H1 (cell line): ENCODE results near the gene ZFP64. TPM values are rescaled to one million over a fixed set of nuclear protein-coding genes. Genes with fewer than 3 reads are reported as not detected.

ENCODE experiments used
- CTCF ChIA-PET: fragments of 300-600 bp; sonication (Branson Sonifier 250); formaldehyde crosslinking; loops from one replicate; lab custom pipeline; 2021; ENCODE audit not compliant: partially characterized antibody; lab: Charles Lee
- POLR2A ChIA-PET: fragments of 300-600 bp; sonication (Branson Sonifier 250); formaldehyde crosslinking; loops from one replicate; lab custom pipeline; 2021; ENCODE audit warnings: inconsistent platforms; ENCODE audit not compliant: partially characterized antibody; lab: Charles Lee
- DNase-seq, 2 experiments: peaks; one replicate each; pipeline versions ENCODE4 v3.0.0 to v3.0.0-alpha.2; 2010 to 2022; ENCODE audit warnings: low spot score in 2 of 2, low read depth in 1 of 2, mixed read lengths in 1 of 2
- FAIRE-seq: peaks from 2 replicates; lab custom pipeline; 2011; peaks lifted over from hg19 to GRCh38; lab: Jason Lieb, UNC
- H2AFZ ChIP-seq: 2 replicates; pipeline ENCODE4 v1.8.1; 2012; ENCODE audit warnings: low read length, inconsistent platforms
- H2AK5ac ChIP-seq: 2 replicates; pipeline ENCODE4 v1.6.1; 2013; ENCODE audit warnings: low read depth, low read length
- H2BK120ac ChIP-seq: replicated peaks from 2 replicates; pipeline ENCODE3; 2013; ENCODE audit warnings: low read depth, low read length, inconsistent platforms
- H2BK12ac ChIP-seq: 2 replicates; pipeline ENCODE4 v1.6.1; 2013; ENCODE audit warnings: low read depth, low read length
- H2BK15ac ChIP-seq: 2 replicates; pipeline ENCODE4 v1.6.1; 2013; ENCODE audit warnings: low read length
- H2BK20ac ChIP-seq: 2 replicates; pipeline ENCODE4 v1.6.1; 2013; ENCODE audit warnings: low read length
- H2BK5ac ChIP-seq: 2 replicates; pipeline ENCODE4 v1.6.1; 2013; ENCODE audit warnings: low read depth, low read length
- H3K14ac ChIP-seq: 2 replicates; pipeline ENCODE4 v1.6.1; 2013; ENCODE audit warnings: inconsistent platforms; ENCODE audit not compliant: insufficient read length
- H3K18ac ChIP-seq: 2 replicates; pipeline ENCODE4 v1.6.1; 2013; ENCODE audit warnings: low read length; ENCODE audit errors: extremely low read depth
- H3K23ac ChIP-seq: 2 replicates; pipeline ENCODE4 v1.6.1; 2013; ENCODE audit warnings: inconsistent platforms; ENCODE audit not compliant: insufficient read length
- H3K23me2 ChIP-seq: 2 replicates; pipeline ENCODE4 v1.6.1; 2013; ENCODE audit warnings: low read depth, low read length
- H3K27ac ChIP-seq: 2 replicates; pipeline ENCODE4 v1.6.1; 2011; ENCODE audit warnings: low read depth, low read length, inconsistent platforms
- H3K27me3 ChIP-seq, 4 experiments: replicated peaks in 1 of 4; 1 replicate in 1 of 4; 2 replicates in 3 of 4; pipeline versions ENCODE4 v1.6.1 to v1.8.1; 2011 to 2013; ENCODE audit warnings: low read length in 3 of 4, mild to moderate bottlenecking in 3 of 4, inconsistent platforms in 2 of 4, mixed read lengths in 2 of 4, moderate library complexity in 1 of 4; ENCODE audit not compliant: control insufficient read depth in 3 of 4, insufficient read depth in 3 of 4; ENCODE audit errors: extremely low read depth in 1 of 4
- H3K36me3 ChIP-seq, 4 experiments: 2 replicates each; pipeline versions ENCODE4 v1.6.1 to v1.8.1; 2011 to 2013; ENCODE audit warnings: mild to moderate bottlenecking in 4 of 4, low read length in 3 of 4, moderate library complexity in 2 of 4, control low read depth in 1 of 4, inconsistent platforms in 1 of 4; ENCODE audit not compliant: insufficient read depth in 4 of 4, control insufficient read depth in 2 of 4
- H3K4ac ChIP-seq: replicated peaks from 2 replicates; pipeline ENCODE3; 2013; ENCODE audit warnings: low read length, low read depth, mixed read lengths, inconsistent platforms; ENCODE audit not compliant: insufficient read length
- H3K4me1 ChIP-seq, 4 experiments: replicated peaks in 1 of 4; 1 replicate in 1 of 4; 2 replicates in 3 of 4; pipeline versions ENCODE4 v1.6.1 to v1.8.1; 2011 to 2013; ENCODE audit warnings: low read length in 3 of 4, inconsistent platforms in 2 of 4, mixed read lengths in 1 of 4; ENCODE audit not compliant: insufficient read depth in 4 of 4, control insufficient read depth in 3 of 4
- H3K4me2 ChIP-seq, 2 experiments: 2 replicates each; pipeline versions ENCODE4 v1.6.1 to v1.8.1; 2011 to 2013; ENCODE audit warnings: low read depth in 2 of 2, low read length in 2 of 2, control low read depth in 1 of 2, inconsistent platforms in 1 of 2, mild to moderate bottlenecking in 1 of 2; ENCODE audit not compliant: insufficient read depth in 1 of 2
- H3K4me3 ChIP-seq, 4 experiments: fragments of 200-600, 300-600 bp in 1 of 4; sonication (generic), shearing (Covaris generic), sonication (Bioruptor Twin) in 1 of 4; 2 replicates each; pipeline versions ENCODE4 v1.5.1 to v1.8.1; 2011 to 2016; ENCODE audit warnings: low read length in 4 of 4, low read depth in 3 of 4, control low read depth in 2 of 4, inconsistent platforms in 2 of 4, mild to moderate bottlenecking in 2 of 4, mixed read lengths in 1 of 4, moderate library complexity in 1 of 4; ENCODE audit not compliant: insufficient read depth in 2 of 4; ENCODE audit errors: extremely low read depth in 1 of 4
- H3K56ac ChIP-seq: replicated peaks from 2 replicates; pipeline ENCODE3; 2013; ENCODE audit warnings: low read depth, mild to moderate bottlenecking, mixed read lengths, low read length, inconsistent platforms; ENCODE audit not compliant: insufficient read length
- H3K79me1 ChIP-seq: 2 replicates; pipeline ENCODE4 v1.6.1; 2013; ENCODE audit warnings: low read depth, low read length, control low read depth
- H3K79me2 ChIP-seq, 2 experiments: 2 replicates each; pipeline versions ENCODE4 v1.6.1 to v1.8.1; 2012 to 2013; ENCODE audit warnings: low read length in 2 of 2, mild to moderate bottlenecking in 2 of 2, inconsistent platforms in 1 of 2; ENCODE audit not compliant: insufficient read depth in 2 of 2, control insufficient read depth in 1 of 2
- H3K9ac ChIP-seq, 4 experiments: replicated peaks in 1 of 4; 1 replicate in 1 of 4; 2 replicates in 3 of 4; pipeline versions ENCODE4 v1.6.1 to v1.8.1; 2011 to 2013; ENCODE audit warnings: low read depth in 3 of 4, low read length in 3 of 4, control low read depth in 2 of 4, mild to moderate bottlenecking in 2 of 4, moderate library complexity in 2 of 4, inconsistent platforms in 1 of 4; ENCODE audit errors: extremely low read depth in 1 of 4
- H3K9me3 ChIP-seq, 2 experiments: 2 replicates each; pipeline versions ENCODE4 v1.6.1 to v1.8.1; 2012 to 2013; ENCODE audit warnings: mild to moderate bottlenecking in 2 of 2, moderate library complexity in 2 of 2, control low read depth in 1 of 2, inconsistent platforms in 1 of 2, low read depth in 1 of 2, low read length in 1 of 2, mixed read lengths in 1 of 2; ENCODE audit not compliant: insufficient read depth in 2 of 2
- H4K20me1 ChIP-seq, 2 experiments: replicated peaks in 1 of 2; 2 replicates each; pipeline versions ENCODE3 to v1.8.1; 2011 to 2013; ENCODE audit warnings: inconsistent platforms in 2 of 2, low read length in 2 of 2, mild to moderate bottlenecking in 1 of 2; ENCODE audit not compliant: insufficient read depth in 2 of 2, control insufficient read depth in 1 of 2
- H4K5ac ChIP-seq: 2 replicates; pipeline ENCODE4 v1.6.1; 2013; ENCODE audit warnings: low read length, low read depth, mixed read lengths, inconsistent platforms; ENCODE audit not compliant: insufficient read length
- H4K8ac ChIP-seq: 2 replicates; pipeline ENCODE4 v1.8.0; 2013; ENCODE audit warnings: mild to moderate bottlenecking, moderate library complexity, low read length, inconsistent platforms; ENCODE audit not compliant: insufficient read depth; ENCODE audit errors: extremely low read depth
- H4K91ac ChIP-seq: replicated peaks from 2 replicates; pipeline ENCODE3; 2013; ENCODE audit warnings: low read length, mixed read lengths, inconsistent platforms; ENCODE audit not compliant: insufficient read length
- CBX8 ChIP-seq: fragments of 300-800, 300-1000 bp; sonication (generic); IDR thresholded peaks from 2 replicates; pipeline ENCODE4 v1.7.1; 2016; ENCODE audit warnings: low read depth, low read length, borderline replicate concordance
- CEBPB ChIP-seq: IDR thresholded peaks from 2 replicates; pipeline ENCODE4 v1.6.1; 2012; ENCODE audit warnings: low read depth, low read length
- CHD1 ChIP-seq: IDR thresholded peaks from 2 replicates; pipeline ENCODE4 v1.6.1; 2012; ENCODE audit warnings: low read depth, low read length, improper control_type of control experiment
- NANOG ChIP-seq: IDR thresholded peaks from 2 replicates; pipeline ENCODE4 v1.6.1; 2011; ENCODE audit warnings: low read length, low read depth, mild to moderate bottlenecking, inconsistent platforms; ENCODE audit not compliant: insufficient read depth, poor library complexity, severe bottlenecking
- TAF1 ChIP-seq: IDR thresholded peaks from 2 replicates; pipeline ENCODE4 v1.6.1; 2011; ENCODE audit warnings: mild to moderate bottlenecking, low read depth, low read length
- USF2 ChIP-seq: IDR thresholded peaks from 2 replicates; pipeline ENCODE4 v1.6.1; 2011; ENCODE audit warnings: low read length, improper control_type of control experiment
- WGBS, 2 experiments: shearing (Covaris generic) in 1 of 2; methylation state at CpG; one replicate each; pipeline versions ENCODE4 v1.1.6 to v1.1.7; 2013 to 2015; ENCODE audit warnings: low lambda C conversion rate in 2 of 2, mixed read lengths in 2 of 2, inconsistent platforms in 1 of 2, low coverage in 1 of 2, missing lambda C conversion rate in 1 of 2; ENCODE audit not compliant: insufficient replicate concordance in 2 of 2, insufficient coverage in 1 of 2, insufficient read length in 1 of 2; ENCODE audit errors: extremely low coverage in 1 of 2, missing lambda C conversion rate in 1 of 2; 5-methylcytosine and 5-hydroxymethylcytosine counted together
- polyA plus RNA-seq, 7 experiments: library from polyadenylated mRNA; depleted of rRNA in 3 of 7; stranded (reverse) in 5 of 7; unstranded in 2 of 7; fragments of >200 nt in 5 of 7; fragments of 200-250 nt in 2 of 7; gene quantifications; 1 replicate in 5 of 7; 2 replicates in 1 of 7; 4 replicates in 1 of 7; pipeline versions ENCODE4 v1.2.1 to v1.2.3, GENCODE V29; 2011 to 2013; ENCODE audit warnings: missing spikeins in 2 of 7, mixed read lengths in 2 of 7
- total RNA-seq: library from RNA; stranded (reverse); fragmentation: NEBNext Ultra II Directional; extraction: Animal tissue kit (Norgen Biotek cat#: 25700); gene quantifications from 2 replicates; pipeline ENCODE4 v1.2.1, GENCODE V29; 2021

The ZFP64 gene
- total and polyA plus RNA-seq, 2 of the 8 experiments (the other 6 are each of a cell fraction or from before 2014, with no cell fraction given): 25.3 to 43.7 TPM

GRCh38 chr20:52160621-52161204, 30.9 kb downstream of the ZFP64 start:
- Histone ChIP-seq H3K4ac (no peak overlapping the region), H3K79me2 (no peaks in the 10 kb centered on the region), H2AK5ac (no peak overlapping the region), H3K14ac (no peak overlapping the region), H2BK20ac (no peak overlapping the region), H3K23ac (no peak overlapping the region), H2AFZ (no peak overlapping the region), H3K27ac (no peak overlapping the region), H3K18ac (no peak overlapping the region), H4K8ac (no peak overlapping the region), H2BK15ac (no peak overlapping the region), H3K4me1 (no peaks in the 10 kb centered on the region), H2BK120ac (no peak overlapping the region), H4K20me1 (peaks cover 0 to 1% of the 10 kb centered on the region in 2 experiments), H3K9me3 (peaks cover 2 to 3% of the 10 kb centered on the region in 2 experiments; a peak in 1 of 4 replicates), H3K4me2 (no peak overlapping the region), H3K27me3 (no peaks in the 10 kb centered on the region), H2BK12ac (no peak overlapping the region), H3K56ac (no peak overlapping the region), H3K23me2 (no peaks in the 10 kb centered on the region), H3K9ac (no peak overlapping the region), H2BK5ac (no peak overlapping the region), H3K36me3 (peaks cover 2 to 41% (median 26%) of the 10 kb centered on the region in 4 experiments; a peak in 7 of 8 replicates), H4K91ac (no peak overlapping the region), H4K5ac (no peak overlapping the region), H3K4me3 (no peak overlapping the region), H3K79me1 (no peaks in the 10 kb centered on the region)
- 80% methylated on average over 9 of the region's 9 CpGs; no CpG with 5 or more reads in 1 of the 2 experiments for WGBS, 2 experiments
- ChIA-PET POLR2A (interaction anchor here (0.9 kb wide), 1 partner anchor 20 kb away, joined by 5 read pairs; no protein-coding TSS in a partner anchor), CTCF (interaction anchor here (0.7 to 3.0 kb wide), 4 partner anchors 29 to 59 kb away, joined by 3 to 7 read pairs (median 3); no protein-coding TSS in a partner anchor)
- FAIRE-seq: no peak
- no peak for DNase-seq
- TF ChIP-seq USF2 (no peak), CHD1 (no peak), CEBPB (no peak), TAF1 (no peak), CBX8 (no peak), NANOG (no peak)
